GM19324 (cell line): ENCODE results near the gene ALDH1A2.
"Not testable (repeated sequence)": the region's sequence is repeated elsewhere in the genome, so short reads cannot be mapped to it uniquely, and the experiment has no call there.

ENCODE experiments used
- ATAC-seq: cut with Tn5 transposase; IDR thresholded peaks from one replicate; pipeline ENCODE4 v1.9.1; 2021; ENCODE audit warnings: mild to moderate bottlenecking, moderate library complexity; ENCODE audit not compliant: unreplicated experiment, low FRiP score

Gene ALDH1A2

GRCh38 chr15:58044551-58044950, 21.0 kb downstream of the ALDH1A2 start:
- no peak for ATAC-seq

DNA sequence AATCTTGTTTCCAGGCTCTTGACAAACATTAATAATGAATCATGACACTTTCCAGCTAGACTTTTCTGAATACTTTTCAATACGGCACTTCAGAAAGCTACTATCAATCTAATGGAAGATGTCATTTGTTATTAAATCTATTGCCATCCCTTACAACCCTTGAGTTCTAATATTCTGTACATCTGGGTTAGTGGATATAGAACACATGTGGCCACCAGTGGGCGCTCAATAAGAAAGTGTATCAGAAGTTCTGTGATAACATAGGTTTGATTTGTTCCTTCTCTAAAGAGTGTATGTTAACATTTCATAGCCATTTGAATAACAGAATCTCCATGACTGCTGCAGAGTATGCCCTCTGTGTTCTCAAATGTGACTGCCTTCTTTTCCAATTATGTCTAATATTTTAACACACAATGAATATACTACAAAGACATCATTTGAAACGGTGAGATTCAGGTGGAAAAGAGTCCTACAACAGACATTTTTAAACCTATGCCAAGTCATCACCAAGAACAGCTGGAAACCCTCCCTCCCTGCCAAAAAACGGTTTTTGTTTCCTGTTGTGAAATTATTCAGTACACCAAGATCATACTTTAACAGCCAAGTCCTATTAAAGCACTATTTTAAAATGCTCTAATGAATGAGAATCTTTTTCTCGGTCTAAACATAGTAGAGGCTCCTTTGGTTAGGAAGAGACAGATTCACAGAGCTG, 22.2 kb downstream of the ALDH1A2 start:
- ATAC-seq = no peak

- no peak for ATAC-seq
Measured at GRCh38 chr15:58042006-58042405, 23.5 kb downstream of the ALDH1A2 start.

DNA sequence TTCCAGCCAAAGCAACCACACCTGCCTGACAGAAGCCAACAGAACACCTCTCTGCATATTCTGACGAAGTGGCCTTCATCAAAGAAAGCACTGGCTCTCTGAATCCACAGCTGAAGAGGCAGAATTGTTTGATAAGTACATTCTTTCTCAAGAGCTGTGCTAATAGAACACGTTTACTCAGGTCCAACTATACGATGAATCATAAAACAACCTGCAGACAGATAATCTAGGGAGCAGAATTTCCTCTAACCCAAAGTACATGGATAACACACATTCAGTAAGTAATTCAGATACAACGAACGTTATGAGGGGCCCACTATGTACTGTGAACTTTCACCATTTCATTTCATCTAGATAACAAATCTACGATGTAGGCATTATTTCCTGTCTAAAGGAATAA, 25.4 kb downstream of the ALDH1A2 start:
- no peak for ATAC-seq

- ATAC-seq = no peak
Measured at GRCh38 chr15:58039079-58040035, 26.2 kb downstream of the ALDH1A2 start.

GRCh38 chr15:58038426-58039078, 27.0 kb downstream of the ALDH1A2 start:
- no peak for ATAC-seq

GRCh38 chr15:58037723-58038301, 27.7 kb downstream of the ALDH1A2 start:
- ATAC-seq = no peak

DNA sequence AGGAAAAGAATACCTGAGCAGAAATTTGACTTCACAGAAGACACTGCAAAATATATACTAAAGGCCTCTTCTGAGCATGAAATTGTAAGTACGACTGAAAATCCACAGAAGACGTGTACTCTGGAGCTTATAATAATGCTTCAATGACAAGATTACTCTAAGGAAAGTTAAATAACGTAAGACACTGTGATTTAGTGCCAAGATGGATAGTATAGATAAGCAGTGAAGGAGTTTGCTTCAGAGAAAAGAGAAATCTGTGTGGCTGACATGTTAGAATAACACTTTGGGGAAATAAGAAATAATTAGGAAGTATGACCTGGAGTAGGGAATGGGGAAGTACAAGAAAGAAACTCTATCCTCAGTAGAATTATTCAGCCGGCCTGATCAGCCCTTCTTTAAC, 28.9 kb downstream of the ALDH1A2 start:
- ATAC-seq = no peak

DNA sequence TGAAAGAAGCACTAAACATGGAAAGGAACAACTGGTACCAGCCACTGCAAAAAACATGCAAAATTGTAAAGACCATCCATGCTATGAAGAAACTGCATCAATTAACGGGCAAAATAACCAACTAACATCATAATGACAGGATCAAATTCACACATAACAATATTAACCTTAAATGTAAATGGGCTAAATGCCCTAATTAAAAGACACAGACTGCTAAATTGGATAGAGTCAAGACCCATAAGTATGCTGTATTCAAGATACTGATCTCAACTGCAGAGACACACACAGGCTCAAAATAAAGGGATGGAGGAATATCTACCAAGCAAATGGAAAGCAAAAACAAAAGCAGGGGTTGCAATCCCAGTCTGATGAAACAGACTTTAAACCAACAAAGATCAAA, 37.1 kb downstream of the ALDH1A2 start:
- not testable (repeated sequence) for ATAC-seq

DNA sequence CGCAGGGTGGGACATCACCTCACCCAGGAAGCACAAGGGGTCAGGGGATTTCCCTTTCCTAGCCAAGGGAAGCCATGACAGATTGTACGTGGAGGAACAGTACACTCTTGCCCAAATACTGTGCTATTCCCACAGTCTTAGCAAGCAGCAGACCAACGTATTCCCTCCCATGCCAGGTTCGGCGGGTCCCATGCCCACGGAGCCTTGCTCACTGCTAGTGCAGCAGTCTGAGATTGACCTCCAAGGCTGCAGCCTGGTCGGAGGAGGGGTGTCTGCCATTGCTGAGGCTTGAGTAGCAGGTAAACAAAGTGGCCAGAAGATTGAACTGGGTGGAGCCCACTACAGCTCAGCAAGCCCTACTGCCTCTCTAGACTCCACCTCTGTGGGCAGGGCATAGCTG, 39.0 kb downstream of the ALDH1A2 start:
- ATAC-seq = no peak

DNA sequence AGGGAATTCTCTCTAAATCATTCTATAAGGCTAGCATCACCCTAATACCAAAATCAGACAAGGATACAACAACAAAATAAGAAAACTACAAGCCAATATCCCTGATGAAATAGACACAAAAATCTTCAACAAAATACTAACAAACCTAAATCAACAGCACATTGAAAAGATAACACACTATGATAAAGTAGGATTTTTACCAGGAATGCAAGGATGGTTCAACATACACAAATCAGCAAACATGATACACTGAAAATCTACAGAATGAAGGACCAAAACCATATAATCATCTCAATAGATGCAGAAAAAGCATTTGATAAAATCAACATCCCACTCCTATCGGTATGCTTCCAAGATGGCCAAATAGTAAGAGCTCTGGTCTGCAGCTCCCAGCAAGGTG, 39.5 kb downstream of the ALDH1A2 start:
- ATAC-seq = no peak

- no peak for ATAC-seq
Measured at GRCh38 chr15:58021332-58022230, 43.9 kb downstream of the ALDH1A2 start.

GRCh38 chr15:58019503-58020376, 45.8 kb downstream of the ALDH1A2 start:
- no peak for ATAC-seq

- no peak for ATAC-seq
Measured at GRCh38 chr15:58017869-58018268, 47.6 kb downstream of the ALDH1A2 start.

DNA sequence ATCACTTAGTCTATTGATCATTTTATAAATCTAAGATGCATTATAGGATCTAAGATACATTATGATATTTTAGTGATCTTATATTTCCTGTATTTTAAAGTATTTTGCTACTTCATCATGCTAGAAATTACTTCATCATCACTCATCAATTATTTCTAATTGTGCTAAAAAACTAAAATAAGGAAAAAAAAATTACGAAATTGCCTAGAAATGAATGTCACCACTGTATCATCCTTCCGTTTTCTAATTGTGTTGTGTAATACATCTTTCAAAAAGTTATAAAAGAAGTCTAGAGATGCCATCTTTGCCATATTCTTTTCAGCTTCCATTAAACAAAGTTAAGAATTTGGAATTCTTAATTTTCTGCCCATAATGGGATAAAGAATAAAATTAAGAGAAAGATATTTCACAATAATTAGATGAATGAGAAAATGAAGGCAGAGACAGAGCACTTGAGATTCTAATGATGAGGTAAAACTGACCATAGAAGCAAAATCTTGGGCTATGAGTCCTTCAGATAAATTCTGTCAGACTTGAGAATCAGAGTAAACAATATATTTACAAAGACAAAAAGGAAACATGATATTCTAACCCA, 48.8 kb downstream of the ALDH1A2 start:
- ATAC-seq = no peak

DNA sequence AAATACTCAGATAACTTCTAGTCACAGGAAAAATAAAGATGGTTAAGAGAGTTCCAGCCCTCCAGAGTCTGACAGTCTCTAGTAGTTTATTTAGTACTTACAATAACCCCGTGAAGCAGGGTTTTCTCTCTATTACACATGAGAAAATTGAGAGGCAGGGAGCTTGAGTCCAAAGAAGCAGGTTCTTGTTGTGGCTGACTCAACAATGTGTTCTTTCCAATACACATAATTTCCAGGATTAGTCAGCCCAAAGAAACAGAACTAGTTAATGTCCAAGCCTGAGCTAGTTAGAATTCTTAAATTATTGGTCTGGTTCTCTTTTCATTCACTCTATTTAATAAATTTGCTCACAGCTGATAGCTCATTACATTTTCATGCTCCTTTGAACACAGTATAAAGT, 49.9 kb downstream of the ALDH1A2 start:
- no peak for ATAC-seq

GRCh38 chr15:58014470-58014869, 51.0 kb downstream of the ALDH1A2 start:
- no peak for ATAC-seq

- no peak for ATAC-seq
Measured at GRCh38 chr15:58014040-58014439, 51.5 kb downstream of the ALDH1A2 start.
